Bronchial epithelial cell (primary cell): Measurements from ENCODE around the gene RBFOX2. TPM values are rescaled to one million over a fixed set of nuclear protein-coding genes. Genes with fewer than 3 reads are reported as not detected.

Experiments
- DNase-seq: peaks from one replicate; pipeline ENCODE4 v3.0.0-alpha.2; 2010; ENCODE audit warnings: low read depth
- FAIRE-seq: peaks from 2 replicates; lab custom pipeline; 2011; peaks lifted over from hg19 to GRCh38; lab: Jason Lieb, UNC
- H3K27me3 ChIP-seq: 2 replicates; pipeline ENCODE4 v1.5.1; 2011; ENCODE audit warnings: low read length; ENCODE audit not compliant: control insufficient read depth, insufficient read depth
- H3K36me3 ChIP-seq: 2 replicates; pipeline ENCODE4 v1.5.1; 2011; ENCODE audit warnings: low read length; ENCODE audit not compliant: control insufficient read depth, insufficient read depth
- H3K4me3 ChIP-seq: 2 replicates; pipeline ENCODE4 v1.5.1; 2011; ENCODE audit warnings: mild to moderate bottlenecking, low read depth, low read length, control low read depth
- CTCF ChIP-seq: IDR thresholded peaks from 2 replicates; pipeline ENCODE4 v1.5.1; 2011; ENCODE audit warnings: mild to moderate bottlenecking, moderate library complexity, low read length, control low read depth, inconsistent platforms; ENCODE audit not compliant: insufficient read depth, severe bottlenecking
- total RNA-seq: library from RNA; depleted of rRNA; stranded (reverse); fragments of >200 nt; gene quantifications from 2 replicates; pipeline ENCODE4 v1.2.1, GENCODE V29; 2014

Gene RBFOX2
- total RNA-seq, 1 donor from 2014 or later: 69.5 TPM

- DNase-seq (no peak), FAIRE-seq (no peak)
- H3K27me3 ChIP-seq: no peaks in the 10 kb centered on the region
- no peak overlapping the region for H3K4me3 ChIP-seq
- H3K36me3 ChIP-seq: no peaks in the 10 kb centered on the region
- TF ChIP-seq CTCF: no peak
Measured at GRCh38 chr22:35911877-35912276, 116.7 kb downstream of the RBFOX2 start.

DNA sequence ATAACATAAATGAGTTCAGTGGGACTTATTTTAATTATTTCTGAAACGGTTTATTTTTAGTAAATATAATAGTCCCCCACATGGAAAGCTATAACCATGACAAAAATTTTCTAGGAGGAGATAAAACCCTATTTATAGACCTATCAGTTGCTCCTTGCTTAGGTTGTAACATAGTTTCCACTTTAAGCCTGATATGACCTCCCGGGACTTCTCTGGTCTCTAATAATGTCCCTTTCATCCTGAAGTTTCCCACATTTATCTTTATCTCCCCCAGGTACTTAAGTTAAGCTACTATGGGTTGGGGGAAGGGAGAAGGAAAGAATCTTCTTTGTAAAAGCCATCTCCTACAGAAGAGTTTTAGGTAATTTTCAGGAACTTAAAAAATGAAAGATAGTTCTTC is 117.7 kb downstream of the RBFOX2 start:
- H3K27me3 ChIP-seq: no peaks in the 10 kb centered on the region
- no peaks in the 10 kb centered on the region for H3K36me3 ChIP-seq
- H3K4me3 ChIP-seq: no peak overlapping the region
- no peak for DNase-seq
- FAIRE-seq: no peak
- TF ChIP-seq CTCF: no peak

DNA sequence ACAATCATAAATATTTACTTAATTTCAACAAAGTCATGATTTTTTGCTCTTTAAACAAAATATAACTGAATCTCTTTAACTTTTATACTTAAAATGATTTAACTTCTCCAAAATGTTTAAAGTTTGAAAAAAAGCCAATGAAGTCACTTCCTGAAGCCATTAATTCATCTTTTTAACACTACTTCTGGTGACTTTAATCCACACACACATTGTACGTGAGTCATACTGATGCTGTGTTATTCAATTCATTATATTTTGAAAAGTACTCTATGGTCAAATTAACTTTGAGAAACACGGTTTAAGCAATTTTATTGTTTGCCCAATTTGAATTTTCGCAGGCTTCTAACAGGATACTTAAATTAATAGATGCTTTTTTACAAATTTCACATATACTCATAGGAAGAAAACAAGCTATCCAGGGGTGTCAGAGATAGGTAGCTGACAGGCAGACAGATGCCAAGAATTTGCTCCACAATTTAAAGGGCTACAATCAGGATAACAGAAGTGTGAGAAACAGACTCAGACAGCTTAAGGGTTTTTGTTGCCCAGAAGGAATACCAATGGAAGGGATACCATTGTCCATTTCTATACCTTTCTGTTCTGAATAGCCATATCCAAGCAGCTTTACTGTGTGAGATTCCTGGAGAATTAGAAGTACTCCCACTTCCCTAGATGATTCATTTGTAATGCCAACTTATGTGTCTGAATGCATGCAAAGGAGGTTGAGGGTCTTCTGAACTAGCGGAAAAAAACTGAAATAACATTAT is 118.4 kb downstream of the RBFOX2 start:
- Histone ChIP-seq H3K36me3 (no peaks in the 10 kb centered on the region), H3K27me3 (no peaks in the 10 kb centered on the region), H3K4me3 (no peak overlapping the region)
- no peak for FAIRE-seq
- no peak for DNase-seq
- no peak for TF ChIP-seq CTCF

GRCh38 chr22:35905894-35906293 is 122.7 kb downstream of the RBFOX2 start:
- FAIRE-seq: no peak
- Histone ChIP-seq H3K27me3 (no peaks in the 10 kb centered on the region), H3K36me3 (no peaks in the 10 kb centered on the region), H3K4me3 (no peak overlapping the region)
- peak; percentile 41 for DNase-seq
- no peak for TF ChIP-seq CTCF

GRCh38 chr22:35904752-35905151 is 123.9 kb downstream of the RBFOX2 start:
- Histone ChIP-seq H3K27me3 (no peaks in the 10 kb centered on the region), H3K36me3 (no peaks in the 10 kb centered on the region), H3K4me3 (no peak overlapping the region)
- TF ChIP-seq CTCF: no peak
- DNase-seq (no peak), FAIRE-seq (no peak)

DNA sequence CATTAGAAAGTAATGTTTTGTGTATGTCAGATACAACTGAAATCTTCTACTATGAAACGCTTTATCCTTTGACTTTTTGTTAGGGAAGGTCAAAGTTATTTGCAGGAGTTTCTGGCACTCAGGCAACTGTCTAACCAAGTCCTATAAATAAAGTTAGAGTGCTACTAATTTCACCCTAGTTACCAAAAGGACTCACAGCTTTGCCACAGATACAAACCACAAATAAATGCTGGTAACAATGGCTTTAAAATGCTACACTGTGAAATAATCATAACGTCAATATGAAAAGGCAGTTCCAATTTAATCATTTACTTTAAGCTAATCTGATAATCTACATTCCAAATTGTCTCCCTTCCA is 124.3 kb downstream of the RBFOX2 start:
- FAIRE-seq: no peak
- TF ChIP-seq CTCF: no peak
- DNase-seq: no peak

More for the DNA sequence above, 124.3 kb downstream of the RBFOX2 start:
- no peaks in the 10 kb centered on the region for H3K27me3 ChIP-seq
- H3K36me3 ChIP-seq: no peaks in the 10 kb centered on the region
- H3K4me3 ChIP-seq: no peak overlapping the region
